Stimulated activated CD8-positive, alpha-beta memory T cell treated with anti-CD3 and anti-CD28 coated beads, Interleukin-12 subunit alpha, Interleukin-12 subunit beta, amount 100 ng/mL, for 24 hours (primary cell): ENCODE data around the gene NFU1.
A peak's percentile ranks its signal among the peaks of the same experiment; 100 is the strongest.
"Not testable (repeated sequence)": the region's sequence is repeated elsewhere in the genome, so short reads cannot be mapped to it uniquely, and the experiment has no call there.

Experiments
- DNase-seq: peaks from one replicate; pipeline ENCODE4 v3.0.0-alpha.2; 2020; ENCODE audit errors: extremely low read depth

Gene NFU1

GRCh38 chr2:69387770-69388481 lies 49.3 kb downstream of the NFU1 start:
- DNase-seq = no peak

- DNase-seq = peak; percentile 82
These were observed 50.2 kb downstream of the NFU1 start, which contains the start of gene GFPT1 for GRCh38 chr2:69386789-69387734. TSS of gene GFPT1 (minus strand) at chr2:69387227. CDS start at chr2:69387071, 156 bp downstream.

- DNase-seq = no peak
These were observed 50.9 kb downstream of the NFU1 start for GRCh38 chr2:69386360-69386759.

- no peak for DNase-seq
These were observed 51.6 kb downstream of the NFU1 start for GRCh38 chr2:69385443-69386151.

- no peak for DNase-seq
These were observed 52.6 kb downstream of the NFU1 start for GRCh38 chr2:69384618-69385081.

GRCh38 chr2:69383176-69383812 lies 53.9 kb downstream of the NFU1 start:
- DNase-seq = no peak

GRCh38 chr2:69382547-69382946 lies 54.7 kb downstream of the NFU1 start:
- no peak for DNase-seq

- no peak for DNase-seq
These were observed 55.9 kb downstream of the NFU1 start for GRCh38 chr2:69381337-69381737.

GRCh38 chr2:69380072-69380917 lies 56.9 kb downstream of the NFU1 start:
- no peak for DNase-seq

GRCh38 chr2:69376403-69376802 lies 60.8 kb downstream of the NFU1 start:
- no peak for DNase-seq

GRCh38 chr2:69375494-69376353 lies 61.5 kb downstream of the NFU1 start:
- DNase-seq = no peak

GRCh38 chr2:69372767-69373166 lies 64.5 kb downstream of the NFU1 start:
- DNase-seq = no peak

GRCh38 chr2:69369802-69370201 lies 67.4 kb downstream of the NFU1 start:
- no peak for DNase-seq

GRCh38 chr2:69368588-69368987 lies 68.6 kb downstream of the NFU1 start:
- DNase-seq = no peak

GRCh38 chr2:69359371-69359770 lies 77.9 kb downstream of the NFU1 start:
- no peak for DNase-seq

- no peak for DNase-seq
These were observed 78.3 kb downstream of the NFU1 start for GRCh38 chr2:69358914-69359313.

GRCh38 chr2:69356471-69356870 lies 80.8 kb downstream of the NFU1 start:
- no peak for DNase-seq

- not testable (repeated sequence) for DNase-seq
These were observed 82.3 kb downstream of the NFU1 start for GRCh38 chr2:69354976-69355375.

GRCh38 chr2:69353360-69353759 lies 83.9 kb downstream of the NFU1 start:
- no peak for DNase-seq

- DNase-seq = no peak
These were observed 88.5 kb downstream of the NFU1 start for GRCh38 chr2:69348781-69349180.
